ENCODE data around the gene RAI14.
A peak's percentile ranks its signal among the peaks of the same experiment; 100 is the strongest.

Gene RAI14

GRCh38 chr5:34866989-34867471 is 210.9 kb downstream of the RAI14 start:
- peak overlapping the region; percentile 5 for H3K9ac ChIP-seq (ENCODE audit: low read length)
- no peak overlapping the region for H3K4me2 ChIP-seq (ENCODE audit: low read length)
- H2BK12ac ChIP-seq (ENCODE audit: low read length) = peak overlapping the region; percentile 0
- H3K4me3 ChIP-seq (ENCODE audit: low read depth, low read length) = no peak overlapping the region
- no peak overlapping the region for H2BK120ac ChIP-seq (ENCODE audit: insufficient read depth, low read length, poor library complexity)
- H3K23ac ChIP-seq (ENCODE audit: low read length) = peak overlapping the region; percentile 34
- H4K8ac ChIP-seq (ENCODE audit: low read depth, low read length) = peak overlapping the region; percentile 8
- H3K27me3 ChIP-seq (ENCODE audit: insufficient read depth, low read length) = no peaks in the 10 kb centered on the region
- no peaks in the 10 kb centered on the region for H3K36me3 ChIP-seq (ENCODE audit: control insufficient read depth in 1 of 2, insufficient read depth in 2 of 2, low read length in 2 of 2)
- H3K79me2 ChIP-seq (ENCODE audit: control insufficient read depth, insufficient read depth, low read length, poor library complexity) = no peaks in the 10 kb centered on the region
- peaks cover 5% of the 10 kb centered on the region for H3K79me1 ChIP-seq (ENCODE audit: low read length)
- H3K4me1 ChIP-seq (ENCODE audit: control insufficient read depth in 1 of 2, insufficient read depth in 2 of 2, low read length in 2 of 2) = peaks cover 5% of the 10 kb centered on the region in 2 experiments
- H4K12ac ChIP-seq (ENCODE audit: low read depth, low read length) = no peak overlapping the region
- peak overlapping the region; percentile 10 for H2BK5ac ChIP-seq (ENCODE audit: low read depth, low read length, poor library complexity)
- H2AFZ ChIP-seq (ENCODE audit: insufficient read depth, low read length, poor library complexity) = peak overlapping the region; percentile 50
- WGBS (ENCODE audit: extremely low coverage, insufficient coverage, insufficient read length) = no CpG with 5 or more reads among the region's 3 CpGs
- DNase-seq = no peak
- no peaks in the 10 kb centered on the region for H3K9me3 ChIP-seq (ENCODE audit: insufficient read depth, low read depth, low read length)
- no peak overlapping the region for H3K4ac ChIP-seq (ENCODE audit: low read depth, low read length)
- H4K91ac ChIP-seq (ENCODE audit: low read depth, low read length) = no peak overlapping the region
- H3K27ac ChIP-seq (ENCODE audit: low read depth, low read length) = peak overlapping the region; percentile 30
- peak overlapping the region; percentile 0 for H3K14ac ChIP-seq (ENCODE audit: low read length)
- peak overlapping the region; percentile 0 for H3K18ac ChIP-seq (ENCODE audit: low read length)
- no peak overlapping the region for H2AK5ac ChIP-seq (ENCODE audit: low read length)

- Histone ChIP-seq H4K12ac (ENCODE audit: low read depth, low read length) (no peak overlapping the region), H3K4ac (ENCODE audit: low read depth, low read length) (no peak overlapping the region), H3K9ac (ENCODE audit: low read length) (no peak overlapping the region), H3K9me3 (ENCODE audit: insufficient read depth, low read depth, low read length) (no peaks in the 10 kb centered on the region), H3K79me1 (ENCODE audit: low read length) (peaks cover 5% of the 10 kb centered on the region), H3K23ac (ENCODE audit: low read length) (no peak overlapping the region), H3K79me2 (ENCODE audit: control insufficient read depth, insufficient read depth, low read length, poor library complexity) (no peaks in the 10 kb centered on the region), H3K36me3 (ENCODE audit: control insufficient read depth in 1 of 2, insufficient read depth in 2 of 2, low read length in 2 of 2) (no peaks in the 10 kb centered on the region), H3K27me3 (ENCODE audit: insufficient read depth, low read length) (no peaks in the 10 kb centered on the region), H4K91ac (ENCODE audit: low read depth, low read length) (no peak overlapping the region), H3K4me2 (ENCODE audit: low read length) (no peak overlapping the region), H2BK120ac (ENCODE audit: insufficient read depth, low read length, poor library complexity) (no peak overlapping the region), H3K4me3 (ENCODE audit: low read depth, low read length) (no peak overlapping the region), H2AK5ac (ENCODE audit: low read length) (no peak overlapping the region), H3K27ac (ENCODE audit: low read depth, low read length) (no peak overlapping the region), H3K18ac (ENCODE audit: low read length) (no peak overlapping the region), H3K4me1 (ENCODE audit: control insufficient read depth in 1 of 2, insufficient read depth in 2 of 2, low read length in 2 of 2) (peaks cover 5% of the 10 kb centered on the region in 2 experiments), H3K14ac (ENCODE audit: low read length) (no peak overlapping the region), H2BK5ac (ENCODE audit: low read depth, low read length, poor library complexity) (no peak overlapping the region), H2AFZ (ENCODE audit: insufficient read depth, low read length, poor library complexity) (no peak overlapping the region), H2BK12ac (ENCODE audit: low read length) (no peak overlapping the region), H4K8ac (ENCODE audit: low read depth, low read length) (no peak overlapping the region)
- DNase-seq = no peak
- no CpG with 5 or more reads among the region's 3 CpGs for WGBS (ENCODE audit: extremely low coverage, insufficient coverage, insufficient read length)
These were observed 211.5 kb downstream of the RAI14 start for GRCh38 chr5:34867660-34868059.

DNA sequence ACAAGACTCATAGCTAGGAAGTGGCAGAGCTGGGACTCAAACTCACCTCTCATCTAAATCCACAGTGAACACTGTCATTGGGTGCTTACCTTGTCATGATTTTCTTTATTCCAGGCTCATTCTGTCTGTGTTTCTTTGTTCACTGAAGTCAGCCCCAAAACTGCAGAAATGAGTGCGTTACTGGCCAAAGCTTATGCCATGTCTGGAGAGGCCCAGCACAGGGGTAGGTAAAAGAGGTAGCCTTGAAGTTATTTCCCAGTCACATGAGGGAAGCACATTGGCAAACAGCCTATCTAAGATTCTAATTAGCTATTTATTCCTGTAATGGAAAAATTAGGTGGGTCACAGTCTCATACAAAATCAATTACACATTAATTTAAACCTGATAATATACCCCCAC is 212.7 kb downstream of the RAI14 start:
- no peak overlapping the region for H2BK120ac ChIP-seq (ENCODE audit: insufficient read depth, low read length, poor library complexity)
- H3K27me3 ChIP-seq (ENCODE audit: insufficient read depth, low read length) = no peaks in the 10 kb centered on the region
- no peak overlapping the region for H3K18ac ChIP-seq (ENCODE audit: low read length)
- H3K36me3 ChIP-seq (ENCODE audit: control insufficient read depth in 1 of 2, insufficient read depth in 2 of 2, low read length in 2 of 2) = no peaks in the 10 kb centered on the region
- no peaks in the 10 kb centered on the region for H3K9me3 ChIP-seq (ENCODE audit: insufficient read depth, low read depth, low read length)
- H3K9ac ChIP-seq (ENCODE audit: low read length) = no peak overlapping the region
- no peak overlapping the region for H4K91ac ChIP-seq (ENCODE audit: low read depth, low read length)
- H3K14ac ChIP-seq (ENCODE audit: low read length) = no peak overlapping the region
- H3K4ac ChIP-seq (ENCODE audit: low read depth, low read length) = no peak overlapping the region
- no peak overlapping the region for H3K27ac ChIP-seq (ENCODE audit: low read depth, low read length)
- H2BK5ac ChIP-seq (ENCODE audit: low read depth, low read length, poor library complexity) = no peak overlapping the region
- no CpG with 5 or more reads among the region's 1 CpG for WGBS (ENCODE audit: extremely low coverage, insufficient coverage, insufficient read length)
- H2AFZ ChIP-seq (ENCODE audit: insufficient read depth, low read length, poor library complexity) = no peak overlapping the region
- no peak overlapping the region for H4K12ac ChIP-seq (ENCODE audit: low read depth, low read length)
- no peaks in the 10 kb centered on the region for H3K79me2 ChIP-seq (ENCODE audit: control insufficient read depth, insufficient read depth, low read length, poor library complexity)
- H2BK12ac ChIP-seq (ENCODE audit: low read length) = no peak overlapping the region
- H4K8ac ChIP-seq (ENCODE audit: low read depth, low read length) = no peak overlapping the region
- peaks cover 5% of the 10 kb centered on the region for H3K79me1 ChIP-seq (ENCODE audit: low read length)
- no peak for DNase-seq
- H3K4me3 ChIP-seq (ENCODE audit: low read depth, low read length) = no peak overlapping the region
- H3K4me1 ChIP-seq (ENCODE audit: control insufficient read depth in 1 of 2, insufficient read depth in 2 of 2, low read length in 2 of 2) = peaks cover 5% of the 10 kb centered on the region in 2 experiments
- no peak overlapping the region for H3K23ac ChIP-seq (ENCODE audit: low read length)
- no peak overlapping the region for H2AK5ac ChIP-seq (ENCODE audit: low read length)
- no peak overlapping the region for H3K4me2 ChIP-seq (ENCODE audit: low read length)

DNA sequence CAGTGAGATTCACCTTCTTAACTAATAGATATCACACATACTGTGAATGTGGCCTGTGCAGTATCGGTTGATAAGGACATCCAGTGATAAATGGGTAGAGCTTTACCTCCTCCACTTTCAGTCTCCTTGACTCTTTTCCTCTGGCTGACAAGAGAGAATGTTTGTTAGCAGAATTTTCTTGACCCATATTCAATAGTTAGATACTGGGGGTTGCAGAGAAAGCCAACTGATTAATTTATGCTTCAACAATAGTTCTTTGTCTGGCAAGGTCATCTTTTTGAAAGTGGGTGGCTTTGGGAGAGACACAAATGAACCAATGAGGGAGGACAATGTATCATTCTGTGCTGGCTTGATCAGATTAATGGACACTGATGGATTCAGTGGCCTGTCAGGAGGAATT is 213.1 kb downstream of the RAI14 start:
- Histone ChIP-seq H2AK5ac (ENCODE audit: low read length) (no peak overlapping the region), H3K18ac (ENCODE audit: low read length) (no peak overlapping the region), H3K9ac (ENCODE audit: low read length) (no peak overlapping the region), H2BK5ac (ENCODE audit: low read depth, low read length, poor library complexity) (no peak overlapping the region), H3K79me1 (ENCODE audit: low read length) (peaks cover 5% of the 10 kb centered on the region), H3K27ac (ENCODE audit: low read depth, low read length) (no peak overlapping the region), H4K91ac (ENCODE audit: low read depth, low read length) (no peak overlapping the region), H4K12ac (ENCODE audit: low read depth, low read length) (no peak overlapping the region), H3K4me1 (ENCODE audit: control insufficient read depth in 1 of 2, insufficient read depth in 2 of 2, low read length in 2 of 2) (peaks cover 5% of the 10 kb centered on the region in 2 experiments), H2BK120ac (ENCODE audit: insufficient read depth, low read length, poor library complexity) (no peak overlapping the region), H3K79me2 (ENCODE audit: control insufficient read depth, insufficient read depth, low read length, poor library complexity) (no peaks in the 10 kb centered on the region), H2AFZ (ENCODE audit: insufficient read depth, low read length, poor library complexity) (no peak overlapping the region), H3K4me2 (ENCODE audit: low read length) (no peak overlapping the region), H3K36me3 (ENCODE audit: control insufficient read depth in 1 of 2, insufficient read depth in 2 of 2, low read length in 2 of 2) (no peaks in the 10 kb centered on the region), H3K4me3 (ENCODE audit: low read depth, low read length) (no peak overlapping the region), H3K27me3 (ENCODE audit: insufficient read depth, low read length) (no peaks in the 10 kb centered on the region), H3K23ac (ENCODE audit: low read length) (no peak overlapping the region), H3K9me3 (ENCODE audit: insufficient read depth, low read depth, low read length) (no peaks in the 10 kb centered on the region), H3K4ac (ENCODE audit: low read depth, low read length) (no peak overlapping the region), H3K14ac (ENCODE audit: low read length) (no peak overlapping the region), H4K8ac (ENCODE audit: low read depth, low read length) (no peak overlapping the region), H2BK12ac (ENCODE audit: low read length) (no peak overlapping the region)
- DNase-seq = no peak
- no CpG with 5 or more reads among the region's 1 CpG for WGBS (ENCODE audit: extremely low coverage, insufficient coverage, insufficient read length)

All from trophoblast cell (in vitro differentiated cells and primary cell).